BJ (cell line): ENCODE measurements around the gene KIF24. TPM values are rescaled to one million over a fixed set of nuclear protein-coding genes. Genes with fewer than 3 reads are reported as not detected.

Experiments
- CTCF ChIA-PET: fragments of 350-600 bp; formaldehyde crosslinking; extraction: SDS; loops from one replicate; lab custom pipeline; 2021; ENCODE audit warnings: antibody characterized with exemption, inconsistent platforms; lab: Yijun Ruan, JAX
- POLR2A ChIA-PET: fragments of 300-600 bp; sonication (Branson Sonifier 250); formaldehyde crosslinking; extraction: SDS; loops from one replicate; lab custom pipeline; 2021; ENCODE audit warnings: antibody characterized with exemption; lab: Charles Lee
- DNase-seq: peaks from one replicate; pipeline ENCODE4 v3.0.0-alpha.2; 2011; ENCODE audit warnings: low read depth
- H3K27me3 ChIP-seq: 2 replicates; pipeline ENCODE4 v1.6.0; 2011; ENCODE audit warnings: low read length; ENCODE audit not compliant: control insufficient read depth, insufficient read depth
- H3K36me3 ChIP-seq: 2 replicates; pipeline ENCODE4 v1.5.1; 2011; ENCODE audit warnings: low read length; ENCODE audit not compliant: control insufficient read depth, insufficient read depth
- H3K4me3 ChIP-seq: 2 replicates; pipeline ENCODE4 v1.5.1; 2011; ENCODE audit warnings: low read depth, mild to moderate bottlenecking, control low read depth, low read length
- CTCF ChIP-seq: IDR thresholded peaks from 2 replicates; pipeline ENCODE4 v1.5.1; 2011; ENCODE audit warnings: low read depth, mild to moderate bottlenecking, control low read depth, inconsistent platforms, low read length, moderate library complexity; ENCODE audit not compliant: insufficient read depth
- polyA plus RNA-seq: library from polyadenylated mRNA; depleted of rRNA; stranded (reverse); fragments of >200 nt; gene quantifications from 2 replicates; pipeline ENCODE4 v1.2.3, GENCODE V29; 2011

Gene KIF24
- polyA plus RNA-seq, 1 experiment, result 1.9 TPM

GRCh38 chr9:34292552-34292951 lies 36.5 kb downstream of the KIF24 start:
- Histone ChIP-seq H3K36me3 (no peaks in the 10 kb centered on the region), H3K27me3 (no peaks in the 10 kb centered on the region), H3K4me3 (no peak overlapping the region)
- TF ChIP-seq CTCF, result no peak
- POLR2A ChIA-PET, result no interaction called here
- no peak for DNase-seq
- CTCF ChIA-PET, result no interaction called here

GRCh38 chr9:34291423-34291822 lies 37.6 kb downstream of the KIF24 start:
- CTCF ChIA-PET, result no interaction called here
- no peak for DNase-seq
- Histone ChIP-seq H3K27me3 (no peaks in the 10 kb centered on the region), H3K36me3 (no peaks in the 10 kb centered on the region), H3K4me3 (no peak overlapping the region)
- POLR2A ChIA-PET, result interaction anchor here (0.7 kb wide), 1 partner anchor 188 kb away, joined by 9 read pairs; no protein-coding TSS in a partner anchor
- no peak for TF ChIP-seq CTCF

- POLR2A ChIA-PET, result no interaction called here
Measured at GRCh38 chr9:34291023-34291422, 38.0 kb downstream of the KIF24 start.

GRCh38 chr9:34289159-34289558 lies 39.9 kb downstream of the KIF24 start:
- ChIA-PET CTCF (interaction anchor here (0.5 to 1.1 kb wide), 3 partner anchors 13 to 90 kb away, joined by 3 to 4 read pairs (median 3); no protein-coding TSS in a partner anchor), POLR2A (no interaction called here)

More at GRCh38 chr9:34291023-34291422, 38.0 kb downstream of the KIF24 start:
- H3K36me3 ChIP-seq, result no peaks in the 10 kb centered on the region
- CTCF ChIA-PET, result no interaction called here
- no peak for DNase-seq
- H3K27me3 ChIP-seq, result no peaks in the 10 kb centered on the region
- H3K4me3 ChIP-seq, result no peak overlapping the region
- TF ChIP-seq CTCF, result no peak

GRCh38 chr9:34282096-34282495 lies 47.0 kb downstream of the KIF24 start:
- POLR2A ChIA-PET, result no interaction called here
- DNase-seq, result no peak
- Histone ChIP-seq H3K4me3 (no peak overlapping the region), H3K27me3 (no peaks in the 10 kb centered on the region), H3K36me3 (no peaks in the 10 kb centered on the region)
- no peak for TF ChIP-seq CTCF
- CTCF ChIA-PET, result interaction anchor here (0.8 to 1.1 kb wide), 3 partner anchors 14 to 53 kb away, joined by 3 read pairs; no protein-coding TSS in a partner anchor

More at GRCh38 chr9:34289159-34289558, 39.9 kb downstream of the KIF24 start:
- Histone ChIP-seq H3K27me3 (no peaks in the 10 kb centered on the region), H3K4me3 (no peak overlapping the region), H3K36me3 (no peaks in the 10 kb centered on the region)
- TF ChIP-seq CTCF, result no peak
- DNase-seq, result no peak
